HG03442 (cell line): ENCODE measurements around the gene EIF4E.

Source experiments
- ATAC-seq: cut with Tn5 transposase; IDR thresholded peaks from one replicate; pipeline ENCODE4 v1.9.1; 2021; ENCODE audit warnings: mild to moderate bottlenecking, moderate library complexity; ENCODE audit not compliant: unreplicated experiment

EIF4E gene

GRCh38 chr4:98928505-98929340, at the start of gene EIF4E:
TSS of gene EIF4E (minus strand) at chr4:98929133. CDS start at chr4:98929112, 21 bp downstream.
- ATAC-seq, result peak; percentile 64

- ATAC-seq, result no peak
Observed at GRCh38 chr4:98977557-98977956, 48.6 kb upstream of the EIF4E start.

- no peak for ATAC-seq
Observed at GRCh38 chr4:98976716-98977115, 47.8 kb upstream of the EIF4E start.

GRCh38 chr4:98969878-98970785, 41.2 kb upstream of the EIF4E start:
- ATAC-seq, result no peak

- ATAC-seq, result no peak
Observed at GRCh38 chr4:98967786-98968329, 38.9 kb upstream of the EIF4E start.

- no peak for ATAC-seq
Observed at GRCh38 chr4:98966926-98967325, 38.0 kb upstream of the EIF4E start.

GRCh38 chr4:98963538-98964433, 34.9 kb upstream of the EIF4E start:
- ATAC-seq, result no peak

- ATAC-seq, result no peak
Observed at GRCh38 chr4:98961770-98962169, 32.8 kb upstream of the EIF4E start.

GRCh38 chr4:98959411-98959810, 30.5 kb upstream of the EIF4E start:
- no peak for ATAC-seq

- ATAC-seq, result no peak
Observed at GRCh38 chr4:98958065-98958464, 29.1 kb upstream of the EIF4E start.

GRCh38 chr4:98955229-98955628, 26.3 kb upstream of the EIF4E start:
- ATAC-seq, result no peak

- no peak for ATAC-seq
Observed at GRCh38 chr4:98951710-98952109, 22.8 kb upstream of the EIF4E start.

GRCh38 chr4:98950925-98951324, 22.0 kb upstream of the EIF4E start:
- no peak for ATAC-seq

GRCh38 chr4:98946359-98946758, 17.4 kb upstream of the EIF4E start:
- no peak for ATAC-seq

- ATAC-seq, result peak; percentile 92
Observed at GRCh38 chr4:98945297-98945850, 16.4 kb upstream of the EIF4E start.

- ATAC-seq, result no peak
Observed at GRCh38 chr4:98939892-98940298, 11.0 kb upstream of the EIF4E start.

GRCh38 chr4:98939438-98939837, 10.5 kb upstream of the EIF4E start:
- no peak for ATAC-seq

GRCh38 chr4:98937986-98938720, 9.2 kb upstream of the EIF4E start:
- no peak for ATAC-seq

- ATAC-seq, result no peak
Observed at GRCh38 chr4:98935633-98936032, 6.7 kb upstream of the EIF4E start.
